Measurements from ENCODE around the gene TRUB1.

Gene TRUB1

GRCh38 chr10:114902151-114902550 lies 35.8 kb upstream of the TRUB1 start:
- DNase-seq (ENCODE audit: low read depth) = peak; percentile 79
- TF ChIP-seq CTCF (conservative IDR thresholded peaks at IDR 0.05; ENCODE audit: low read depth, low read length) = no peak

GRCh38 chr10:114905450-114905849 lies 32.5 kb upstream of the TRUB1 start:
- DNase-seq (ENCODE audit: low read depth) = peak; percentile 28
- no peak overlapping the region for H3K4me3 ChIP-seq (ENCODE audit: low read depth, low read length)
- TF ChIP-seq CTCF (conservative IDR thresholded peaks at IDR 0.05; ENCODE audit: low read depth, low read length) = no peak

More at GRCh38 chr10:114902151-114902550, 35.8 kb upstream of the TRUB1 start:
- no peak overlapping the region for H3K4me3 ChIP-seq (ENCODE audit: low read depth, low read length)

GRCh38 chr10:114906981-114907380 lies 31.0 kb upstream of the TRUB1 start:
- no peak for DNase-seq (ENCODE audit: low read depth)
- TF ChIP-seq CTCF (conservative IDR thresholded peaks at IDR 0.05; ENCODE audit: low read depth, low read length) = no peak

GRCh38 chr10:114908896-114909295 lies 29.1 kb upstream of the TRUB1 start:
- TF ChIP-seq CTCF (conservative IDR thresholded peaks at IDR 0.05; ENCODE audit: low read depth, low read length) = no peak
- no peak overlapping the region for H3K4me3 ChIP-seq (ENCODE audit: low read depth, low read length)
- DNase-seq (ENCODE audit: low read depth) = no peak

More at GRCh38 chr10:114906981-114907380, 31.0 kb upstream of the TRUB1 start:
- H3K4me3 ChIP-seq (ENCODE audit: low read depth, low read length) = no peak overlapping the region

GRCh38 chr10:114911052-114911711 lies 26.8 kb upstream of the TRUB1 start:
- H3K4me3 ChIP-seq (ENCODE audit: low read depth, low read length) = no peak overlapping the region
- TF ChIP-seq CTCF (conservative IDR thresholded peaks at IDR 0.05; ENCODE audit: low read depth, low read length) = no peak
- no peak for DNase-seq (ENCODE audit: low read depth)

- no peak for TF ChIP-seq CTCF (conservative IDR thresholded peaks at IDR 0.05; ENCODE audit: low read depth, low read length)
- peak; percentile 31 for DNase-seq (ENCODE audit: low read depth)
- H3K4me3 ChIP-seq (ENCODE audit: low read depth, low read length) = no peak overlapping the region
Measured at GRCh38 chr10:114911801-114912469, 26.1 kb upstream of the TRUB1 start.

- no peak for TF ChIP-seq CTCF (conservative IDR thresholded peaks at IDR 0.05; ENCODE audit: low read depth, low read length)
- no peak for DNase-seq (ENCODE audit: low read depth)
- H3K4me3 ChIP-seq (ENCODE audit: low read depth, low read length) = no peak overlapping the region
Measured at GRCh38 chr10:114912470-114912859, 25.5 kb upstream of the TRUB1 start.
